ENCODE results near the gene GNE.
"Not testable (repeated sequence)": the region's sequence is repeated elsewhere in the genome, so short reads cannot be mapped to it uniquely, and the experiment has no call there.

The GNE gene

DNA sequence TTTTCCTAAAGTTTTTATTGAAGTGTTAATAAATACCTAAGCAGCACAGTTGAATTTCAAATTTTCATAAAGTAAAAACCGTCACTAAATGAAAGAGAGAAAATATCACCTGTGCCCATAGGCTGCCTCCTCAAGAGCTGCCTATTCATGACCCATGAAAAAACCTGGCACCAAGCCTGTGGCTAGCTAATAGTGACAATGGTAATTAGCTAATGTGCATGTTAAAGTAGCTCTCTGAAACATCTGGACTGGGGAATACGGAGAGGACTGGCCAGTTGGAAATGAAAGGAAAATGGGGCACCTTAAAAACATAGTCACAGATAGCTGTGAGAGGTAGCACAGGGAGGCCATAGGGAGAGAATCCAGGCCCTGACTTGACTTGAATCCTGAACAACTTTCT is 5.4 kb upstream of the GNE start:
- DNase-seq, result no peak

DNA sequence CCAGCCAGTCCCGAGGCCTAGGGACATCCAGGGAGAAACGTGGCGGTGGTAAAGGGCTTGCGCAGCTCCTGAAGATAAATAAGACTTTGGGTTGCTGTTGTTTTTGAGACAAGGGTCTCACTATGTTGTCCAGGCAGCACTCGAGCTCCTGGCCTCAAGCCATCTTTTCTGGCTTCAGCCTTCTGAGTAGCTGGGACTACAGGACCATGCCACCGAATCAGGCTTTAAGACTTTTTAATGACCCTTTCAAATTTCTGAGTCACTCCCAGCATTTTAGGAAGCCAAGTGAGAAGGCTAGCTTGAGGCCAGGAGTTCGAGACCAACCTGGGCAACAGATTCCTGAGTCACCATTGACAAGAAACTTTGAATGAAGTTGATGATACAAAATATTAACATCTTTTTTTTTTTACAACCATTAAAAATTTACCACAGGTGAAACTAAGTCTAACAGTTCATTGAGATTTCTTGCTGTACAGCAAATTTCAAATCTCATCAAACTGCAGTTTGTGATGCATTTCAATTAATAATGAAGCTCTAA is 817 bp upstream of the GNE start:
- no peak for DNase-seq

DNA sequence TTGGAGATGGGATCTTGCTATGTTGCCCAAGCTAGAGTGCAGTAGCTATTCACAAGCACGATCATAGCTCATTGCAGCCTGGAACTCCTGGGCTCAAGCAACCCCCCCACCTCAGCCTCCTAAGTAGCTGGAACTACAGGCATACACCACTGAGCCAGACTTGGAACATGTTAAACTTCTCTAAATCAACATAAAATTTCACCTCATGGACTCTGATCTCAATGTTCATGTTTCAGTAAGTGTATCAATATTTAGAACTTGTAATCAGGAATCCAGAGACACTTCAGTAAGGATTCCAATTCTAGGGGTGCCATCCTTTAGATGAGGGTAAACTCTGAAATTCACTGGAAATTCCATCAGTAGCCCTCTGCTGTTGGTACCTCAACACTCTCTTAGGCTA is 6.8 kb downstream of the GNE start:
- no peak for DNase-seq

DNA sequence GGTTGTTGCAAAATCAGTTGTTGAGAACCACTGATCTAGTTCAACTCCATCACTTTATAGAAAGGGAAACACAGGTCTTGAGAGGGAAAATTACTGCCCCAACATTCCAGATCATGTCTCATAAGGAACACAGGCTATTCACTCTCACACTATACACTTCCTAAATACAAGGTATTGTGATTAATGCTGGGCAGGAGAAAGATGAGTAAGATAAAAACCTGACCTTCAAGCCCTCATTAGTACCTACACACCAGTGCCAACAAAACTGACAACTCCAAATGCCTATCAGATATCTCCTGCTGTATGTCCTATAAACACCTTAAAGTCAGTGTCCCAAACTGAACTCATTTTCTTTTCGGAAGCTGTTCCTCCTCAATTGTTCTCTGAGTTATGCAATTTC is 8.2 kb downstream of the GNE start:
- DNase-seq, result no peak

DNA sequence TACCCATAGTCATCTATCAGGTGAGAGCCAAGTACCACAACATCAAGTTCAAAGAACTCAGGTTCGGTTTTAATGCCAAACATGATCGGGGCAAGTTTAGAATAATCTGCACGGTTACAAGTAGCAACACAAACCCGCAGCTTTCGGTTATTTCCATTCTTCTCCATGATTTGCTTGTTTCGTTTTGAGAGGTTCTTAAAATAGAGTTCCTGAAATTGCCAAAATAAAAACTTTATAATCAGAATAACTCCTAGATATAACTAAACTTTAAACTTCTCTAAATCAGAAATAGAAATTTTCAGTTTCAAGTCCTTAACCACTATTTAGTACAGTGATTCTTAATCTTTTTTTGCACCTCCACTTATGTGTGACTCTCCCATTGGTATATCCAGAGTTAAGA is 9.1 kb downstream of the GNE start:
- no peak for DNase-seq

DNA sequence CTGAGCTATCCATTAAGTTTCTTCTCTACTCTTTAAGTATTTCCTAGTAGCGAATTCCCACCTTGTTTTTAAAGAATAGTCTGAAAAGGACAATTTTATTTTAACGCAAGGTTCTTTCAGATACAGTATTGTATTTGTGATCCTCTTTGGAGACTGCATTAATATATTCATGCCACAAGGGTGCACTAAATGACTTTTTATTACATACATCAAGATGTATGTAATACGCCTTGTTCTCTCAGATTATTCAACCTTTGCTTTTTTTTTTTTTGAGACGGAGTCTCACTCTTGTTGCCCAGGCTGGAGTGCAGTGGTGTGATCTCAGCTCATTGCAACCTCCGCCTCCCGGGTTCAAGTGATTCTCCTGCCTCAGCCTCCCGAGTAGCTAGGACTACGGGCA is 10.2 kb downstream of the GNE start:
- DNase-seq, result not testable (repeated sequence)

DNA sequence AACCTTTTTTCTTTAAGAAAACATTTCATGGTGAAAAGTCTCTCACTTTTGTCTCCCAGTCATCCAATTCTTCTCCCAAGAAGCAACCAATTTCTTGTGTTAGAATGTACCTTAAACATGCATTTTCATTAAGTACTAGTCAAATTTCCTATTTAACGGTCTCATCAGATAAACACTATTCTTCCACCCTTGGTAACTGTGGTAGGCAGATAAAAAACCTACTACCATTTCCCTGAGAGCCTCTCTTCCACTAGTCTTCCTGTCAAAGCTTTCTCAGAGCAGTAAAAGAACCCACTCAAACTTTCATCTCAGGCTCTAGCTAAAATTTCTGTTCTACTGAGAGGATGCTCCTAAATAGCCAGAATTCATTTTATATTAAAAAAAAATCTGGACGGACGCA is 10.9 kb downstream of the GNE start:
- DNase-seq, result no peak

DNA sequence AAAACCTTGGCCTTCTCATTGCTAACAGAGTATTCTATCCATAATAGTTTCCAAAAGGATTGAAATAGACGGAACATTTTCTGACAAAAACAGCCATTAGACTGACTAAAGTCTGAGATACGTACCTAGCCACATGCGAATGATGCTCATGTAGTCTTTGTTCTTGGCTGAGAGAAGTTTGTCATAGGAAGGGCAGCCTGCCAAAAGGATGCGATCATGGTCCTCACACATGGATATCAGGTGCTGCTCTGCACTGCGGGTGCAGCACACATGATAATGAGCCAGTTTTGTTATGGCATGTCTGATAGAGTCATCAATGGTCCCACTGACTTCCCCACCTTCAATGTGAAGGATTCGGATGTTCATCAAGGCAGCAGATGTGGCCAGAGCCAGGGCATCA is 12.3 kb downstream of the GNE start:
- DNase-seq, result no peak

DNA sequence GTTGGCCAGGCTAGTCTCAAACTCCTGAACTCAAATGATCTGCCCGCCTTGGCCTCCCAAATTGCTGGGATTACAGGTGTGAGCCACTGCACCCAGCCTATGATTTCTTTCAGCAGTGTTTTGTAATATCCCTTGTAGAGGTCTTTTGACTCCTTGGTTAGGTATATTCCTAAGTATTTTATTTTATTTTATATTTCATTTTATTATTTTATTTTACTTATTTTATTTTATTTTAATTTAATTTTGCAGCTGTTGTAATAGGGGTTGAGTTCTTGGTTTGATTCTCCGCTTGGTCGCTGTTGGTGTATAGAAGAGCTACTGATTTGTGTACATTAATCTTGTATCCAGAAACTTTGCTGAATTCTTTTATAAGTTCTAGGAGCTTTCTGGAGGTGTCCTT is 18.6 kb downstream of the GNE start:
- DNase-seq, result not testable (repeated sequence)

DNA sequence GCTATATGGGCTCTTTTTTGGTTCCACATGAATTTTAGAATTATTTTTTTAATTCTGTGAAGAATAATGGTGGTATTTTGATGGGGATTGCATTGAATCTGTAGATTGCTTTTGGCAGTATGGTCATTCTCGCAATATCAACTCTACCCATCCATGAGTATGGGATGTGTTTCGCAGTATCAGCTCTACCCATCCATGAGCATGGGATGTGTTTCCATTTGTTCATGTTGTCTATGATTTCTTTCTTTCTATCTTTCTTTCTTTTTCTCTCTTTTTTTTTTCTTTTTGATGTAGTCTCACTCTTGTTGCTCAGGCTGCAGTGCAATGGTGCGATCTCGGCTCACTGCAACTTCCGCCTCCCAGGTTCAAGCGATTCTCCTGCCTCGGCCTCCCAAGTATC is 19.0 kb downstream of the GNE start:
- not testable (repeated sequence) for DNase-seq

DNA sequence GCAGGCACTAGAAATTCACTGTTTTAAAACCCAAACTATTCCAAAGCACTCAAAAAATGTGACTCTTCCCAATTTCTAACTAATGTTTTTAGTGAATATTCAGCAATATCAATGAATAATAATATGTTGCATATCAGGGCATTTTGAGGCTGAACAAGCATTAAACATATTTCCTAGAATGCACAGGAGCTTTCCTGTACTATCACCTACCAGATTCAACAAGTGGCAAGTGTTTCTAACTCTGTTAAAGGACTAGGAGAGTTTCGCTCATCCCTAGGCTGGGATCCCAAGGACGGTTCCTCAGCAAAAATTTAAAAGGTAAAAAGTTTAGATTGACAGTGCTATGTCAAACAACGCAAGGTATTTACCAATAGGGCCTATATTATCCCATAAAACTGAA is 21.0 kb downstream of the GNE start:
- DNase-seq, result no peak

DNA sequence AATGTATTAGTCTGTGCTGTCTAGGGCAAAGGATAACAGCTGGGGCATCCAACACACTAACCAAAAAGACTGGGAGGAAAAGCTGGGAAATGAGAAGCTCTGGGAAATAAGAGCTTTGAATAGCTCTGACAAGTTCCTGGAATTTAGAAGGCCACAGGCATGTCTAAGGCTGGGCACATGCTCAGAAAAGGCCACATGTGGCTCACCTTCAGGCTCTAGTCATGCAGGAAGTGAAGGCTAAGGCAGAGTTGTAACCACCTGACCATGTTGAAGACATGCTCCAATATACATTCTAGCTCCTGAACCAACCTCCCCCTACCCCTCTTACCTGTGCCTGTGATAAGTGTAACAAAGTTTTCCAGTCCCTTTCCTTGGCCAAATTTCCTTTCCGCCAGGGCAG is 35.8 kb downstream of the GNE start:
- DNase-seq, result no peak

DNA sequence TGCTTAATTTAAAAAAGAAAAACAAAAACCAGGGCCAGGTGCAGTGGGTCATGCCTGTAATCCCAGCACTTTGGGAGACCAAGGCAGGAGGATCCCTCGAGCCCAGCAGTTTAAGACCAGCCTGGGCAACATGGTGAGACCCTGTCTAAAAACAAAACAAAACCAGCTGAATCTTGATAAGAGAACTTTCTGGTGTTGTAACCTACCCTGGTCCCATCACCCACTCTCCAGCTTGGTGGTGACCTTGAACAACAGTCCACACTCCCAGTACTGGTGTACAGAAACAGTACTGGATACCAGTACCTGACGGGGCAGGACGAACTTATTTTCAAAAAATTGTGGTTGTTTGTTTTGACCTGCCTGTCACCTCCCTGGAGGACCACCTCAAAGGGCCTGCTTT is 36.6 kb downstream of the GNE start:
- no peak for DNase-seq

DNA sequence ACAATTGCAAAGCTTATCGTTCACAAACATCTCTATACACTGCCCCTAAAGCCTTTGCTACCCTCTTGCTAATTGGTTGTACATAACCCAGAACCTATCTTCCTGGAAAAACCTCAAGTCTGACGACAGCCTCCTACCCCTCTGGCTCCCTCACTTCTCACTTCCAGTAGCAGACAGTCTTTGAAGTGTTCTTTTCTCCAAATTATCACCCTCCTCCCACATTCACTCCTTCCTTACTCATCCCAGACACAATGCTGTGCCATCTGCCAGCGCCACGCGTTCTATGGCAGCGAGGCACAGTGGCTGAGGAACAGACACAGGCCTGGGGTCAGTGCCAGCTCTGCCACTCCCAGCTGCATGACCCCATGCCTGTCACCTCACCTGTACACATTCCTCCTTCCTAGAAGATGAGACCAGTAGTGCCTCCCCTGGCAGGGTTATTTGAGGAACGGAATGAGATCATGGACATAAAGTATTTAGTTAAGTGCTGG is 39.8 kb downstream of the GNE start:
- no peak for DNase-seq

DNA sequence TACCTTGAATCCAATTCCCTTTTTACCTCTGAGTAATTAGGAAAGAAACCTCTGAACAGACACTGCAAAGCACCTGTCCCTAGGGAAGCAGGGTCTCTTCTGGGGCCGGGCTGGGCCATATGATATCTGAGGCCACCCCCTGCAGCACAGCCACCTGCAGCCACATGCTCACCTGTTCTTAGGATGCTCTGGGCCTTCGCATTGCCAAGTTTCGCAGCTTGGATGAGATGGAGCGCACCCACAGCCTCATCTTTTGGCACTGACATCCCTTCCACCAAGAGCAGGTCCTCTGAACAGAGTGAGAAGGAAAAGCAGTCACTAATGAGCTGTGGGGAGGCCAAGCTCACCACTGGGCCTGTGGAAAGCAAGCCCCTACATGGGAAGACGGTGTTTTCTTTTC is 40.2 kb downstream of the GNE start:
- no peak for DNase-seq

DNA sequence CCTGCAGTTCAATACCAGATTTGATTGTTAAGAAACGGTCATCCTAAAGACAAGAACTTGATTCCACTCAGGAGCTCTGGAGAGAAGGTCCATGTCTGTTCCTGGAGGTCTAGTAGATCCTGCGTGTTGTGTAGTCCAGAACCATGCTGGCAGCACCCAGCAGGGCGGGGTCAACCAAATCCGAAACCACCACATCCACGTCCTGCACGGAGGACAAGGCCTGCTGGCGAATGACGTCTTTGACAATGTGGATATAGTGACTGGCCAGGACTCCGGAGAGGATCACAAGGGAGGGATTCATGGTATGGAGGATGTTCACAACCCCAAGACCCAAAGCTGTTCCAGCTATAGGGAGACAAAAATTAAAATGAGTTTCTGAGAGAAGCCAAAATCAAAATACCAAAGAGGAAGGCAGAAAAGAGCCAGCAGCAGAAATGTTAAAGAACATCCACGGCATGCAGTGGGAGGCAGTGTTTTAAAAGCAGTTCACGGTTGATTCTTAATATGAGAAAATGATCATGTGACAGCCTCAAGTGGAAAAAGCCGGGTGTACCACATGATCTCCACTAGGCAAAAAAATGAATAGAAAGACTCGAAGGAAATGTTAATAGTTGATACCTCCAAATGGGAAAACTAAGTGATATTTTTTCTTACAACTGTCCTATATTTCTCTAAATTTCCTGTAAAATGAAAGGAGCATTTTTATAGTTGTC is 40.8 kb downstream of the GNE start:
- DNase-seq, result no peak

DNA sequence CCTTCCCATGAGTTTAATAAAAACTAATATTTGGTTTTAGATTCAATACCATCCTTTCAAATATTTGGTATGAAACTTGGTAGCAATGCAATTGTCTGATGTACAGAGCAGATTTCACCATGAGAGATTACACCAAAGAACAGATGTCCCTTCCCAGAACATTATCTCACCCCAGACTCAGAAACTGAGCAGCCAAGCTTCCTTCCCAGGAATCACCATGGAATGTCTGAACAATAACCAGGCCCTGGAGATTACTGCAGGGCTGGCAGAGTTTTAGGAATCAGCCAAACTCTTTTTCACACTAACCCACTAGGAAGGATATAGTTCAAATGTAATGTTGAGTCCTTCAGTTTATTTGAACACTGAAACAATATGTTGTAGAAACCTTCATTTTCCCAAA is 43.7 kb downstream of the GNE start:
- DNase-seq, result no peak

DNA sequence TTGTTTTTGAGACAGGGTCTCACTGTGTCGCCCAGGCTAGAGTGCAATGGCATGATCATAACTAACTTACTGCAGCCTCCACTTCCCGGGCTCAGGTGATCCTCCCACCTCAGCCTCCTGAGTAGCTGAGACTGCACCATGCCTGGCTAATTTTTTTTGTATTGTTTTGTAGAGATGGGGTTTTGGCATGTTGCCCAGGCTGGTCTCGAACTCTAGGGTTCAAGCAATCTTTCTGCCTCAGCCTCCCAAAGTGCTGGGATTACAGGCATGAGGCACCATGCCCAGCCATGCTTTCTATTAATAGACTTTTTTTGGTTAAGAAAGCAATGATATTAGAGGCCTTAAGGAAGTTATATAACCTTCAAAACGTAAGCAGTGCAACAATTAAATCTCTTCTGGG is 44.3 kb downstream of the GNE start:
- no peak for DNase-seq

DNA sequence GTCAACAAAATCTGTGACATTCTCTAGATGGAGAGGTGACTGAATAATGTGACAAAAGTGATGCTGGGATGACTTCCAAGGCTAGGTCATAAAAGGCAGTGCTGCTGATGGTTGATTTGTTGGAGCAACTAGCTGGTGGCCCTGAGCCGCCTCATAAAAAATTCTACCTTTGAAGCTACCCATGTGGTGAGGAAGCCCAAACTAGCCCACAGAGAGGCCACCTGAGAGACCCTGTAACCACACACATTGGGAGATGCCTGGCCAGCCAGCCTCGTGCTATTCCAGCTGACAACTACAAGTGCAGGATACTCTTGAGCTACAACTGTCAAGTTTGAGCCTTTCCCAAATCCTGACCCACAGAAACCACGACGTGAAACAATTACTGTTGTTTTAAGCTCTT is 44.9 kb downstream of the GNE start:
- DNase-seq, result no peak

DNA sequence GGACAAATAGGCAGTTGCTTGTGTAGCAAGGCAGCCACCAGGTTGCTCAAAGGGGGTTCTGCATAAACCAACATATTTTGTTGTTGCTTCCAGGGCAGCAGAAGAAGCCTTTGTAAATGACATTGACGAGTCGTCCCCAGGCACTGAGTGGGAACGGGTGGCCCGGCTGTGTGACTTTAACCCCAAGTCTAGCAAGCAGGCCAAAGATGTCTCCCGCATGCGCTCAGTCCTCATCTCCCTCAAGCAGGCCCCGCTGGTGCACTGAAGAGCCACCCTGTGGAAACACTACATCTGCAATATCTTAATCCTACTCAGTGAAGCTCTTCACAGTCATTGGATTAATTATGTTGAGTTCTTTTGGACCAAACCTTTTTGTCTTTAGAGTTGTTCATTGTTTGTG is 46.7 kb downstream of the GNE start:
- no peak for DNase-seq

DNA sequence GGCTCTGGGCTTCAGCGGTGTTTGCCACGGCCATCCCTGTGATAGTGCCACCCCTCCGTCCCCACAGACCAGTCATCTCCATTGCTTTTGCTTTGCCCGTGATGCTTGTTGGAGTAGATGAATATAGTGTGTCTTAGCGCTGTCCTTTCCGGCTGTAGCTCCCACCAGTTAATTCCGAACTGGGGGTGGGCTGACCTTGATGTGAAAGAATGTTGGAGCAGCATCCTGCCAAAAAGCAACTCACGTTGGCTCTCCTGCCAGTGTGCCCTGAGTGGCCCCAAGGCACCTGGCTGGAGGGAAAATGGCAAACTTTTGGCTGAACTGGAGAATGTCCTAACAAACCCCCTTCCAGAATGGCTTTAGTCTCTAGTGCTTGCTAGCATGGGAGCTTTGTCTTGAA is 47.5 kb downstream of the GNE start:
- no peak for DNase-seq

DNA sequence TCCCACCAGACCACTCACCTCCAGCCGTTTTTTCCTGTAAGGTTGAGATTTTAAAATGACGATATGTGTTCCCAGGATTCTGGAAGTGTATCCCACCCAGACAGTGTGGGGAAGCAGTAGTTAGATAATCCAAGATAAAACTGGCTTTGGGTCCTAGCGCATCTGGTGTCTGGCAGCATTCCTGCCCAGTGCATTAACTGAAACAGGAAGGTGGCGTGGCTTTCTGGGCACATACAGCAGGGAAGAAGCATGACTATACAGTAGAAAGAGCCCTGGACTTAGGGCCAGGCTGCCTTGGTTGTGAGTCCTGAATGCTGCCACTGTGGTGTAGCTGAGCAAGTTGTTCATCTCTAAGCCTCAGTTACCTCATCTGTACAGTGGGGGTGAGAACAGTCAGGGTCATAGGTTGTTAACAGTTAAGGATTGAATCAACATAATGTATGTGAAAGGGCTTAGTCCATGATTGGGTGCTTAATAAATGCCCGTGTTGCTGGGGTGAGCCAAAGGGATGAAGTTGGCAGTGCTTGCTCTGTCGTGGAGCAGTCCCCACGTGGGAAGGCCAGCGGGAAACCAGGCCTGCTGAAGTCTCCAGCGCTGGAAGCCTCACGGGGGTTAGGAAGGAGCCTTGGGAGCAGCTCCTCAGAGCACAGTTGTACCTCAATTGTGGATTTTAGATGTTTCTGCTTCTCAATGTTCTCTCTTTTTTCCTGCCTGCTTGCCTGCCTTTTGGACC is 49.6 kb downstream of the GNE start:
- no peak for DNase-seq

DNA sequence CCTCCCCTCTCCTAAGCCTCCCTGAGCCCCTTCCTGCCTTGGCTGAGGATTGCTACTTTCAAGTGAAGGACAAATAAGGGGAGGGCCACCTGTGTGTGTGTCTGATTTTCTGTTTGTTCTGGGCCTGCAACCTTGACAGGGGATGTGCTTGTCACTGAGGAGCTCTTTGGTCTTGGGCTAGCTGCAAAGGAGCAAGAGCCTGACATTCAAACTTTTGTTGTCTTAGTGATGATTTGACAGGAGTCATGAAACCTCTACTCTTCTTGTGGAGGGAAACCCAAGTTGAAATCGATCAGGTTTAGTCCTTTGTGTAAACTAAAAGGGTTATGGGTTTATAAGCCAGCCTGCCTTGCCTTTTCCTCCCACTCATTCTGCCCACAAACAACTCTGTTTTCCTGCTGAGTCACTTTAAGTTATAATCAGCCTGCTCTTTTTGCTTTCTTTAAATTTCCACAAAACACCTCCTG is 50.7 kb downstream of the GNE start:
- DNase-seq, result no peak

DNA sequence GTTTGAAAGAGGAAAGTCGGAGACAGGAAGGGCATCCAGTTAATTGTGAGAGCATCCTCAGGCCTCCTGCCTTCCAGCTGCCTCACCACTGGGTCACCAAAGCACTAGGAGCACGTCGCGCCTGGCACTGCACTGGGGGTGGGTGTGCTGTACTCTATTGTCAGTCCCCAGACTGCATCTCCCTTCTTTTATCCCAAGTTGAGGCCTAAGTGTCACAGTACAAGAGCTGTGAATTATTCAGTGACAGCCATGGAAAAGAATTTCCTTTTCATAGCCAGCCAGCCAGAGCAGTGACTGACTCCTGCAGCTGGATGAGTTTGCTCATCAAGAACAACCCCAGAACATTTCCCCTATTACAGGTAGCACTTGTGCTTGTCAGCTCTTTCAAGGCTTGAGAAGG is 51.2 kb downstream of the GNE start:
- no peak for DNase-seq
